Progenitor cell of endocrine pancreas (in vitro differentiated cells): ENCODE data around the gene TEX29. TPM values are rescaled to one million over a fixed set of nuclear protein-coding genes. Genes with fewer than 3 reads are reported as not detected.

ENCODE experiments used
- DNase-seq: peaks from one replicate; pipeline ENCODE4 v3.0.0; 2021; ENCODE audit warnings: low spot score; ENCODE audit not compliant: unreplicated experiment
- H3K27ac Mint-ChIP-seq: 2 replicates; pipeline ENCODE4 v1.8.0; 2021; ENCODE audit warnings: mild to moderate bottlenecking, moderate library complexity, mixed read lengths
- H3K27me3 Mint-ChIP-seq: 2 replicates; pipeline ENCODE4 v1.8.0; 2021; ENCODE audit warnings: mixed read lengths
- H3K36me3 Mint-ChIP-seq: 2 replicates; pipeline ENCODE4 v1.8.0; 2022; ENCODE audit warnings: mixed read lengths; ENCODE audit not compliant: insufficient read depth
- H3K4me1 Mint-ChIP-seq: 2 replicates; pipeline ENCODE4 v1.8.0; 2021; ENCODE audit warnings: low read depth, mixed read lengths
- H3K4me3 Mint-ChIP-seq: 2 replicates; pipeline ENCODE4 v1.8.0; 2021; ENCODE audit warnings: low read depth, mild to moderate bottlenecking, moderate library complexity, mixed read lengths
- H3K9me3 Mint-ChIP-seq: 2 replicates; pipeline ENCODE4 v1.8.0; 2021; ENCODE audit warnings: low read depth, mixed read lengths
- CTCF ChIP-seq: fragments of 200-600 bp; sonication (generic); IDR thresholded peaks from one replicate; pipeline ENCODE4 v1.5.0; 2021; ENCODE audit warnings: antibody characterized with exemption, mild to moderate bottlenecking; ENCODE audit not compliant: unreplicated experiment
- total RNA-seq: library from RNA; stranded (reverse); gene quantifications from 2 replicates; pipeline ENCODE4 v1.2.1, GENCODE V29; 2021

Gene TEX29
- total RNA-seq, 1 donor from 2014 or later: 0.43 TPM

- Mint-ChIP-seq H3K27me3 (peaks cover 22% of the 10 kb centered on the region), H3K27ac (no peak overlapping the region)
Measured at GRCh38 chr13:111356795-111357194, 36.4 kb downstream of the TEX29 start.

GRCh38 chr13:111359237-111359915, 38.9 kb downstream of the TEX29 start:
- Mint-ChIP-seq H3K27ac (no peak overlapping the region), H3K4me1 (no peaks in the 10 kb centered on the region), H3K9me3 (no peaks in the 10 kb centered on the region), H3K27me3 (peaks cover 32% of the 10 kb centered on the region), H3K36me3 (no peaks in the 10 kb centered on the region), H3K4me3 (no peak overlapping the region)
- DNase-seq: no peak
- no peak for TF ChIP-seq CTCF

More at GRCh38 chr13:111356795-111357194, 36.4 kb downstream of the TEX29 start:
- no peaks in the 10 kb centered on the region for H3K36me3 Mint-ChIP-seq
- no peaks in the 10 kb centered on the region for H3K4me1 Mint-ChIP-seq
- H3K4me3 Mint-ChIP-seq: no peak overlapping the region
- DNase-seq: no peak
- no peak for TF ChIP-seq CTCF
- H3K9me3 Mint-ChIP-seq: peaks cover 6% of the 10 kb centered on the region

- Mint-ChIP-seq H3K4me3 (no peak overlapping the region), H3K27me3 (peaks cover 27% of the 10 kb centered on the region), H3K4me1 (no peaks in the 10 kb centered on the region), H3K9me3 (no peaks in the 10 kb centered on the region), H3K36me3 (no peaks in the 10 kb centered on the region), H3K27ac (no peak overlapping the region)
- no peak for TF ChIP-seq CTCF
- DNase-seq: no peak
Measured at GRCh38 chr13:111359930-111360329, 39.5 kb downstream of the TEX29 start.

GRCh38 chr13:111360452-111360851, 40.0 kb downstream of the TEX29 start:
- no peak overlapping the region for H3K4me3 Mint-ChIP-seq
- TF ChIP-seq CTCF: no peak
- no peaks in the 10 kb centered on the region for H3K9me3 Mint-ChIP-seq
- DNase-seq: no peak
- H3K4me1 Mint-ChIP-seq: no peaks in the 10 kb centered on the region
- H3K36me3 Mint-ChIP-seq: no peaks in the 10 kb centered on the region
- no peak overlapping the region for H3K27ac Mint-ChIP-seq
- H3K27me3 Mint-ChIP-seq: peaks cover 27% of the 10 kb centered on the region

GRCh38 chr13:111361046-111361872, 40.8 kb downstream of the TEX29 start:
- Mint-ChIP-seq H3K4me3 (no peak overlapping the region), H3K27me3 (peaks cover 20% of the 10 kb centered on the region), H3K27ac (no peak overlapping the region), H3K36me3 (no peaks in the 10 kb centered on the region), H3K4me1 (no peaks in the 10 kb centered on the region), H3K9me3 (no peaks in the 10 kb centered on the region)
- TF ChIP-seq CTCF: no peak
- no peak for DNase-seq
